ENCODE results near the gene PGM3.

DNA sequence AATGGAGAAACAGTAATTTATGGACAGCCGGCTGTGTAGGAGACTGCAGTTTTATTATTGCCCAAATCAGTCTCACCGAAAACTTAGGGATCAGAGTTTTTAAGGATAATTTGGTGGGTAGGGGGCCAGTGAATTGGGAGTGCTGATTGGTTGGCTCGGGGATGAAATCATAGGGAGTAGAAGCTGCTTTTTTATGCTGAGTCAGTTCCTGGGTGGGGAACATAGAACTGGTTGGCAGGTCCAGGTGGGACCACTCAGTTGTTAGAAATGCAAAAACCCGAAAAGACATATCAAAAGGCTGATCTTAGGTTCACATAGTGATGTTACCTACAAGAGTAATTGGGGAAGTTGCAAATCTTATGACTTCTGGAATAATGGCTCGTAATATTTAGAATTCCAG, 66.3 kb downstream of the PGM3 start:
- TF ChIP-seq, protein P1, sequence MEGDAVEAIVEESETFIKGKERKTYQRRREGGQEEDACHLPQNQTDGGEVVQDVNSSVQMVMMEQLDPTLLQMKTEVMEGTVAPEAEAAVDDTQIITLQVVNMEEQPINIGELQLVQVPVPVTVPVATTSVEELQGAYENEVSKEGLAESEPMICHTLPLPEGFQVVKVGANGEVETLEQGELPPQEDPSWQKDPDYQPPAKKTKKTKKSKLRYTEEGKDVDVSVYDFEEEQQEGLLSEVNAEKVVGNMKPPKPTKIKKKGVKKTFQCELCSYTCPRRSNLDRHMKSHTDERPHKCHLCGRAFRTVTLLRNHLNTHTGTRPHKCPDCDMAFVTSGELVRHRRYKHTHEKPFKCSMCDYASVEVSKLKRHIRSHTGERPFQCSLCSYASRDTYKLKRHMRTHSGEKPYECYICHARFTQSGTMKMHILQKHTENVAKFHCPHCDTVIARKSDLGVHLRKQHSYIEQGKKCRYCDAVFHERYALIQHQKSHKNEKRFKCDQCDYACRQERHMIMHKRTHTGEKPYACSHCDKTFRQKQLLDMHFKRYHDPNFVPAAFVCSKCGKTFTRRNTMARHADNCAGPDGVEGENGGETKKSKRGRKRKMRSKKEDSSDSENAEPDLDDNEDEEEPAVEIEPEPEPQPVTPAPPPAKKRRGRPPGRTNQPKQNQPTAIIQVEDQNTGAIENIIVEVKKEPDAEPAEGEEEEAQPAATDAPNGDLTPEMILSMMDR (IDR thresholded peaks at IDR 0.05; ENCODE audit: borderline replicate concordance, extremely low read depth, low read length, poor library complexity, severe bottlenecking): no peak
- TF ChIP-seq EZH2 (IDR thresholded peaks at IDR 0.05; ENCODE audit: borderline replicate concordance, low read depth, low read length, severe bottlenecking): no peak

Measured in DND-41 (cell line).